Measurements from ENCODE around the gene SREBF1. TPM values are rescaled to one million over a fixed set of nuclear protein-coding genes. Genes with fewer than 3 reads are reported as not detected.

The SREBF1 gene
- total and polyA plus RNA-seq, 10 of the 15 experiments (the other 5 are each of a cell fraction or from before 2014, with no cell fraction given), result 1.4 to 84.6 (median 20.4) TPM

DNA sequence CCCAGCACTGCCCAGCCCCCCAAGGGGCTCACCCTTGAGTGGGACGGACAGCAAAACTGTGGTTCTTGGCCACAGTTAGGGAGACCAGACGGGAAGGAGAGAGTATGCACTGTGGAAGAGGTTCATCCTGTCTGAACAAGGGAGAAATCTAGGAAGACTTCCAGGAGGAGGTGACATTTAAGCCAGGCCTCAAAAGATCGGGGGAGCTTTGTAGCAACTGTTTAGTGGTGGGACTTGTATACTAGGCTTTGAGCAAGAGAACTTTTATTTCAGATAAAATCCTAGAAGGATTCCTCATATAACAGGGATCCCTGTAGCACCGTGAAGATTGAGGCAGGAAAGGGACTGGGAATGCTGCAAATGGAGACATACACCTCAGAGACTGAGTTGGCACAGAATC lies 30.8 kb downstream of the SREBF1 start:
- H3K9me3 ChIP-seq (replicated peaks; ENCODE audit: control insufficient read depth, insufficient read depth, low read length), result no peaks in the 10 kb centered on the region
- no peak overlapping the region for H2AFZ ChIP-seq (ENCODE audit: control insufficient read depth, low read depth, low read length)
- WGBS (ENCODE audit: insufficient coverage, insufficient replicate concordance, low lambda C conversion rate, missing lambda C conversion rate), result 94% methylated on average over 4 of the region's 4 CpGs
- POLR2A ChIA-PET, result no interaction called here
- SMC1A ChIA-PET (ENCODE audit: uncharacterized antibody, unreplicated experiment), result no interaction called here
- FAIRE-seq (no peak), ATAC-seq (no peak), DNase-seq (ENCODE audit: low read depth, low spot score) (no peak)
- in situ Hi-C loops (cut with MboI), result loop anchor here (5.0 kb wide), 1 partner anchor 226 kb away; no protein-coding TSS in a partner anchor
- BruUV-seq (replicated peaks), result no TSS peak
- H3K4me3 ChIP-seq, result no peak overlapping the region
- H3K79me2 ChIP-seq (ENCODE audit: control insufficient read depth, insufficient read depth, low read length), result no peaks in the 10 kb centered on the region
- H3K27ac ChIP-seq (ENCODE audit: control insufficient read depth, insufficient read depth), result no peak overlapping the region
- H3K27me3 ChIP-seq (replicated peaks in 1 of 2; ENCODE audit: control insufficient read depth in 2 of 2, insufficient read depth in 2 of 2, low read length in 1 of 2), result no peaks in the 10 kb centered on the region
- H3K4me2 ChIP-seq (ENCODE audit: control insufficient read depth, insufficient read depth), result no peak overlapping the region
- peaks cover 7 to 8% of the 10 kb centered on the region in 2 experiments; a peak in 3 of 4 replicates for H3K36me3 ChIP-seq (ENCODE audit: control insufficient read depth in 2 of 2, insufficient read depth in 2 of 2, low read length in 1 of 2)
- H3K4me1 ChIP-seq (ENCODE audit: control insufficient read depth, insufficient read depth, low read length), result peaks cover 8% of the 10 kb centered on the region
- peaks cover 5% of the 10 kb centered on the region; the same call in 1 of the 2 replicates for H4K20me1 ChIP-seq (ENCODE audit: control insufficient read depth, insufficient read depth)
- H3K9ac ChIP-seq (ENCODE audit: control insufficient read depth, insufficient read depth, low read length), result no peak overlapping the region
- intact Hi-C loops (cut with micrococcal nuclease; ENCODE audit: unreplicated experiment), result no loop called here
- TF ChIP-seq RBBP5 (conservative IDR thresholded peaks at IDR 0.05), result no peak
- peak; percentile 56; the same call in 1 of the 2 replicates for TF ChIP-seq SMARCA5 (IDR thresholded peaks at IDR 0.05)
- TF ChIP-seq GATAD2B (conservative IDR thresholded peaks at IDR 0.05; ENCODE audit: low read depth), result no peak
- CTCF ChIA-PET, result no interaction called here
- RAD21 ChIA-PET (ENCODE audit: unreplicated experiment), result no interaction called here

DNA sequence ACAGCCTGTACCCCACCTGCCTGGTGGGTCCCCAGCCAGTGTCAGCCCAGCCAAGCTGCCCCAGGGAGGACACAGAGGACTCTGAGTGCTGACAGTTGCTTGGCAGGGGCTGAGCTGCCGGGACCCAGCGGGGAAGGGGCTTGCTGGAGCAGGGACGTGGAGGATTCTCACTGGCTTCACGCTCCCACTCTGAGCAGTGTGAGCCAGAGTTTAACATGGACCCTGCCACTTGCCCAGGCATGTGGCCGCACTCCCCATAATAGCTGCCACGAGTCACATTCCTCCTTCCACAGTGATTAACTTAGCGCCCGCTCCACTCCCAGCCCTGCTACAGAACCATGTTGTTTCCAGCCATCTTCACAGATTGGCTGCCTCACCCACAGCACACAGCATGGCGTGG lies 31.2 kb downstream of the SREBF1 start:
- no peak overlapping the region for H3K4me2 ChIP-seq (ENCODE audit: control insufficient read depth, insufficient read depth)
- peaks cover 7 to 8% of the 10 kb centered on the region in 2 experiments; a peak in 3 of 4 replicates for H3K36me3 ChIP-seq (ENCODE audit: control insufficient read depth in 2 of 2, insufficient read depth in 2 of 2, low read length in 1 of 2)
- no peak overlapping the region for H3K27ac ChIP-seq (ENCODE audit: control insufficient read depth, insufficient read depth)
- H4K20me1 ChIP-seq (ENCODE audit: control insufficient read depth, insufficient read depth), result peaks cover 5% of the 10 kb centered on the region; the same call in 1 of the 2 replicates
- ChIA-PET RAD21 (ENCODE audit: unreplicated experiment) (no interaction called here), POLR2A (no interaction called here), SMC1A (ENCODE audit: uncharacterized antibody, unreplicated experiment) (no interaction called here), CTCF (no interaction called here)
- no peak for FAIRE-seq
- no peak for DNase-seq (ENCODE audit: low read depth, low spot score)
- no peak overlapping the region for H3K9ac ChIP-seq (ENCODE audit: control insufficient read depth, insufficient read depth, low read length)
- TF ChIP-seq NFXL1 (IDR thresholded peaks at IDR 0.05; ENCODE audit: borderline replicate concordance) (no peak), PAX5 (IDR thresholded peaks at IDR 0.05; ENCODE audit: borderline replicate concordance, low read depth, low read length) (no peak), MTA3 (IDR thresholded peaks at IDR 0.05; ENCODE audit: borderline replicate concordance, low read length) (no peak), RUNX3 (IDR thresholded peaks at IDR 0.05; ENCODE audit: low read length) (no peak), HDAC6 (IDR thresholded peaks at IDR 0.05; ENCODE audit: unreplicated experiment) (no peak)
- TF ChIP-seq, protein P1, sequence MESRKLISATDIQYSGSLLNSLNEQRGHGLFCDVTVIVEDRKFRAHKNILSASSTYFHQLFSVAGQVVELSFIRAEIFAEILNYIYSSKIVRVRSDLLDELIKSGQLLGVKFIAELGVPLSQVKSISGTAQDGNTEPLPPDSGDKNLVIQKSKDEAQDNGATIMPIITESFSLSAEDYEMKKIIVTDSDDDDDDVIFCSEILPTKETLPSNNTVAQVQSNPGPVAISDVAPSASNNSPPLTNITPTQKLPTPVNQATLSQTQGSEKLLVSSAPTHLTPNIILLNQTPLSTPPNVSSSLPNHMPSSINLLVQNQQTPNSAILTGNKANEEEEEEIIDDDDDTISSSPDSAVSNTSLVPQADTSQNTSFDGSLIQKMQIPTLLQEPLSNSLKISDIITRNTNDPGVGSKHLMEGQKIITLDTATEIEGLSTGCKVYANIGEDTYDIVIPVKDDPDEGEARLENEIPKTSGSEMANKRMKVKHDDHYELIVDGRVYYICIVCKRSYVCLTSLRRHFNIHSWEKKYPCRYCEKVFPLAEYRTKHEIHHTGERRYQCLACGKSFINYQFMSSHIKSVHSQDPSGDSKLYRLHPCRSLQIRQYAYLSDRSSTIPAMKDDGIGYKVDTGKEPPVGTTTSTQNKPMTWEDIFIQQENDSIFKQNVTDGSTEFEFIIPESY (IDR thresholded peaks at IDR 0.05), result no peak
- H3K9me3 ChIP-seq (replicated peaks; ENCODE audit: control insufficient read depth, insufficient read depth, low read length), result no peaks in the 10 kb centered on the region
- H3K4me3 ChIP-seq, result no peak overlapping the region
- peaks cover 8% of the 10 kb centered on the region for H3K4me1 ChIP-seq (ENCODE audit: control insufficient read depth, insufficient read depth, low read length)
- no peak overlapping the region for H2AFZ ChIP-seq (ENCODE audit: control insufficient read depth, low read depth, low read length)
- intact Hi-C loops (cut with micrococcal nuclease; ENCODE audit: unreplicated experiment), result no loop called here
- H3K27me3 ChIP-seq (replicated peaks in 1 of 2; ENCODE audit: control insufficient read depth in 2 of 2, insufficient read depth in 2 of 2, low read length in 1 of 2), result no peaks in the 10 kb centered on the region
- H3K79me2 ChIP-seq (ENCODE audit: control insufficient read depth, insufficient read depth, low read length), result no peaks in the 10 kb centered on the region
- BruUV-seq (replicated peaks), result no TSS peak
- no peak for ATAC-seq
- in situ Hi-C loops (cut with MboI), result loop anchor here (5.0 kb wide), 1 partner anchor 227 kb away; no protein-coding TSS in a partner anchor
- 84% methylated on average over 7 of the region's 9 CpGs for WGBS (ENCODE audit: insufficient coverage, insufficient replicate concordance, low lambda C conversion rate, missing lambda C conversion rate)

Data from GM12878 (cell line).